ENCODE results near the gene NOTCH1.

NOTCH1 gene

GRCh38 chr9:136454026-136454796 lies 91.6 kb downstream of the NOTCH1 start:
- Histone ChIP-seq H3K9me3 (ENCODE audit: control insufficient read depth, insufficient read depth, low read depth, low read length) (no peaks in the 10 kb centered on the region), H3K36me3 (ENCODE audit: control insufficient read depth in 2 of 2, insufficient read depth in 1 of 2, low read length in 2 of 2) (peaks cover 23 to 90% of the 10 kb centered on the region in 2 experiments), H3K4me1 (ENCODE audit: control insufficient read depth, insufficient read depth, low read length) (no peaks in the 10 kb centered on the region), H3K27ac (ENCODE audit: extremely low read depth, low read depth, low read length) (no peak overlapping the region), H3K4me3 (ENCODE audit: low read depth, low read length) (no peak overlapping the region)
- no peak for TF ChIP-seq ZNF174 (tag by site-specific recombination; IDR thresholded peaks at IDR 0.05)
- no peak for TF ChIP-seq GFI1B (tag by site-specific recombination; IDR thresholded peaks at IDR 0.05)
- no peak for TF ChIP-seq ZNF792 (tag by site-specific recombination; IDR thresholded peaks at IDR 0.05)
- TF ChIP-seq PRDM4 (tag by site-specific recombination; IDR thresholded peaks at IDR 0.05), result no peak
- TF ChIP-seq ZNF785 (tag by site-specific recombination; IDR thresholded peaks at IDR 0.05), result no peak
- TF ChIP-seq ZNF660 (tag by site-specific recombination; IDR thresholded peaks at IDR 0.05), result no peak
- TF ChIP-seq GLI2 (tag by site-specific recombination; IDR thresholded peaks at IDR 0.05; ENCODE audit: borderline replicate concordance, low read depth), result no peak
- TF ChIP-seq ZNF114 (tag by site-specific recombination; IDR thresholded peaks at IDR 0.05), result no peak
- no peak for TF ChIP-seq ZFP41 (tag by site-specific recombination; IDR thresholded peaks at IDR 0.05; ENCODE audit: borderline replicate concordance)
- TF ChIP-seq ZNF416 (tag by site-specific recombination; IDR thresholded peaks at IDR 0.05), result no peak
- TF ChIP-seq IKZF3 (tag by site-specific recombination; IDR thresholded peaks at IDR 0.05), result no peak
- no peak for TF ChIP-seq ZNF561 (tag by site-specific recombination; IDR thresholded peaks at IDR 0.05; ENCODE audit: borderline replicate concordance)
- TF ChIP-seq EGR2 (tag by site-specific recombination; IDR thresholded peaks at IDR 0.05; ENCODE audit: low read depth), result no peak
- ChIA-PET CTCF (interaction anchor here (0.6 to 1.1 kb wide), 3 partner anchors 14 to 128 kb away, joined by 3 read pairs; no protein-coding TSS in a partner anchor), POLR2A (no interaction called here)

GRCh38 chr9:136453326-136453725 lies 92.5 kb downstream of the NOTCH1 start:
- H3K4me1 ChIP-seq (ENCODE audit: control insufficient read depth, insufficient read depth, low read length), result no peaks in the 10 kb centered on the region
- CTCF ChIA-PET, result interaction anchor here (0.7 to 1.2 kb wide), 2 partner anchors 22 to 25 kb away, joined by 3 read pairs; no protein-coding TSS in a partner anchor
- peaks cover 17 to 90% of the 10 kb centered on the region in 2 experiments; a peak in 2 of 3 replicates for H3K36me3 ChIP-seq (ENCODE audit: control insufficient read depth in 2 of 2, insufficient read depth in 1 of 2, low read length in 2 of 2)
- POLR2A ChIA-PET, result no interaction called here
- TF ChIP-seq ZNF488 (tag by site-specific recombination; IDR thresholded peaks at IDR 0.05), result no peak
- TF ChIP-seq ZNF239 (tag by site-specific recombination; IDR thresholded peaks at IDR 0.05), result no peak
- TF ChIP-seq ZNF843 (tag by site-specific recombination; IDR thresholded peaks at IDR 0.05), result no peak
- TF ChIP-seq GLI2 (tag by site-specific recombination; IDR thresholded peaks at IDR 0.05; ENCODE audit: borderline replicate concordance, low read depth), result no peak
- TF ChIP-seq ZNF121 (tag by site-specific recombination; IDR thresholded peaks at IDR 0.05), result no peak
- TF ChIP-seq ZNF600 (tag by site-specific recombination; IDR thresholded peaks at IDR 0.05), result no peak
- TF ChIP-seq PRDM6 (tag by site-specific recombination; IDR thresholded peaks at IDR 0.05), result no peak
- no peak for TF ChIP-seq KLF1 (tag by site-specific recombination; IDR thresholded peaks at IDR 0.05)
- TF ChIP-seq PBX3 (CRISPR knock-in tag; IDR thresholded peaks at IDR 0.05), result no peak
- TF ChIP-seq KLF16 (tag by site-specific recombination; IDR thresholded peaks at IDR 0.05), result no peak
- no peak for TF ChIP-seq ZFP41 (tag by site-specific recombination; IDR thresholded peaks at IDR 0.05; ENCODE audit: borderline replicate concordance)
- no peak for TF ChIP-seq ZNF658 (tag by site-specific recombination; IDR thresholded peaks at IDR 0.05)
- TF ChIP-seq ZNF280C (tag by site-specific recombination; IDR thresholded peaks at IDR 0.05), result no peak
- TF ChIP-seq ZEB2 (tag by site-specific recombination; IDR thresholded peaks at IDR 0.05), result no peak
- TF ChIP-seq SETDB1 (IDR thresholded peaks at IDR 0.05; ENCODE audit: insufficient read length, low read length), result no peak
- H3K9me3 ChIP-seq (ENCODE audit: control insufficient read depth, insufficient read depth, low read depth, low read length), result no peaks in the 10 kb centered on the region
- H3K27ac ChIP-seq (ENCODE audit: extremely low read depth, low read depth, low read length), result no peak overlapping the region
- no peak overlapping the region for H3K4me3 ChIP-seq (ENCODE audit: low read depth, low read length)
